ENCODE data around the gene SUSD3.
A peak's percentile ranks its signal among the peaks of the same experiment; 100 is the strongest.

The SUSD3 gene

DNA sequence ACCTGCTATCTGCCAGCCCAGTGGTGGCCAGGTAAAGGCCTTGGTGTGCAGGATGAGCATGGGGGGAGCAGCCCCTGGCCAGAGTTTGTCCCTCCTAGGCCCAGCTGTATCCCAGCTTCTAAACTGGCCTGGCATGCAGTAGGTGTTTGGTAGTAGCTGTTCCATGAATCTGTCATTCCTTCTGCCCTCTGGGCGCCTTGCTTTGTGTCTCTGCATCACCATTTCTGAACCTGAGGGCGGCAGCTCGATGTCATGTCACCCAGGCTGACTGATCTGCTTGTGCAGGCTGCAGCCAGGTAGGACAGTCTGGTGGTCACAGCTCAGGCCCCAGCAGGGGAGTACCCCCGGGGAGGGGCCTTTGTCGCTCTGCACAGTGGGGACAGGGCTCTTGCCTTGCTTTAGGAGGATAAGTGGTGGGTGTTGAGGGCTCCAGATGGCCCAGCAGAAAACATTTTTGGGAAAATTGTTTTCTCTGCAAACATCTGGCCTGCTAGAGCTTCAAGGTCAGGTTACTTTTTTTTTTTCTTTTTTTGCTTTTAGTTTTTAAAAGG, 4.6 kb upstream of the SUSD3 start:
- no peak for DNase-seq

DNA sequence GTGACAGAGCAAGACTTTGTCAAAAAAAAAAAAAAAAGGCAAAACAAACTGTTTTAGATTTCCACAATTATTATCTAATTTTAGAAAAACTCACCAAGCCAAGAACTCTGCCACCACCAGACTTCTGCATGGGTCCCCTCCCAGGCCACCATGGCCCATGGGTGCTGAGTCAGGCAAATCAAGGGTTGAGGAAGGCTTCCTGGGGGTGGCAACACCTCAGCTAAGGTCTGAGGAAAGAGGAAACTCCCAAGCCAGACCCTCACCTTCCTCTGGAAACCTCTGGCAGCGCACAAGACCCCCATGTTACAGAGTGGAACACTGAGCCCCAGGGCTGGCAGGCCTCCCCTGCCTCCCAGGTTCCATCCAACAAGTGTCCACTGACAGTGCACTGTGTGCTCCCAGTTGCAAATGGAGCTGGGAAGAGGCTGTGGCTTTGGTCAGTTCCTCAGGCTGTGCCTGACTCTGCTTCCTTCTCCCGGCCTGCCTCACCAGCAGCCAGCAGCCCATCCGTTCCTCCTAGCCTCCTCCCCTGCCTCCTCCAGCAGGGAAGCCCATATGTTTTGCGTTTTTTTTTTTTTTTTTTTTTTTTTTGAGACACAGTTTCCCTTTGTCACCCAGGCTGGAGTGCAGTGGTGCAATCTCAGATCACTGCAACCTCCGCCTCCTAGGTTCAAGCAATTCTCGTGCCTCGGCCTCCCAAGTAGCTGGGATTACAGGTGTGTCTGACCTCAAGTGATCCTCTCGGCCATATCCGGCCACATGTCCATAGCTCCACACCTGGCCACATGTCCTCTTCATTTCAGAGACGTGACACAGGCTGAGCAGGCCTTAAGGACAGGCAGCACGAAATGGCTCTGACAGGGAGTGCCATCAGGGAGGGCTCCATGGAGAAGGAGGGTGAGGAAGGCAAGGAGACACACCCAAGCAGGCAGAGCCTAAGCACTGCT, 3.5 kb upstream of the SUSD3 start:
- no peak for DNase-seq

DNA sequence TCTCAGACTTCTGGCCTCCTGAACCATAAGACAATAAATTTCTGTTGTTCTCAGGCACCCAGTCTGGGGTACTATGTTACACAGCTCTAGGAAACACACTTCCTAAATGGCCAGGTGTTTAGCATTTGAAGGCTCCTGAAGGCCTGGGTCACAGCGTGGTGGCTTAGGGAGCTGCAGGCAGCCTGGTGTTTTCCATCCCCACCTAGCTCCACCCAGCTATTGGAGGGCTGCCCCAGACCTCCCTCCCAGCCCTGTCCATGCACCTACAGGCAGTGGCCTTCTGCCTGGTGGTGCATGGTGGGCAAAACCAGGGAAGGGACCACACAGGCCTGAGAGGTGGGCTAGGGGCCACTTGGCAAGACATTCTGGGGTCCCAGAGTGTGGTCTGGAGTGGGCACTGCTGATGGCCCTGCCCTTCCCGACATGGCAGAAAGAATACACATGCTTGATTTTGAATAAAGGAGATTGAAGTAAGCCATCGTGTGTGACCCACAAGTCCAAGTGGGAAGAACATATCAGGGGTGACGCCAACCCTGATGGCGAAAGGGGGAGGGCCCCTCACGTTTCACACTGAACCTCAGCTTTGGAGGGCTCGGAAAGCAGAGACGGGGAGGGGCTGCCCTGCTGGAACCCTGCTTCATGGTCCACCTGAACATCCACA, 1.3 kb upstream of the SUSD3 start:
- no peak for DNase-seq

DNA sequence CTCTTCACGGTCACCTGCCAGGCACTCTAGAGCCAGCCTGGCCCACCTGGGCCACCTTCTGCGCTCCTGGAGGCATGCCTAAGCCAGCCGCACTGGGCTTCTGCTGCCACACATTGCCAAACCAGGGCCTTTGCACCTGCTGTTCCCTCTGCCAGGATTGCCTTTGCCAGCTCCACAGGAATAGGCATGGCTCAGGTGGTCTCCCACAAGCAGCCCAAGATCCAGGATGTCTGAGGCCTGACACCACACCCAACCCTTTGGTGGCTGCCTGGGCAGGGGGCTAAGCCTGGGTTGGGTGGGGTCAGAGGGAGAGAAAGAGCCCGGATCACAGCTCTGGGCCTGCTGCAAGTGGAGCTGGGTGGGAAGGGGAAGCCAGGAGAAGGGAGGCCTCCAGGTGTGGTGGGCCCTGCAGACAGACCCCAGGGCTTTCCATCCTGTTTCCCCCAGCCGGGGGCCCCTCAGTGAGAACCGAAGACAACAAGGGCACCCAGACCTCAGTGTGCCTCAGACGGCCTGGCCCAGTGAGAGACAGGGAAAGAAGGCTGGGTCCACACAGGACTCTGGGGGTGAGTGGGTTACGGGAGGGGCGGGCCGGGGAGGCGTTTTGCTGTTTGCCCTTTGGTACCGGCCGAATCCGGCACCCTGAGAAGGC, 672 bp upstream of the SUSD3 start:
- DNase-seq = peak in 1 of 14 donors; percentile 26

DNA sequence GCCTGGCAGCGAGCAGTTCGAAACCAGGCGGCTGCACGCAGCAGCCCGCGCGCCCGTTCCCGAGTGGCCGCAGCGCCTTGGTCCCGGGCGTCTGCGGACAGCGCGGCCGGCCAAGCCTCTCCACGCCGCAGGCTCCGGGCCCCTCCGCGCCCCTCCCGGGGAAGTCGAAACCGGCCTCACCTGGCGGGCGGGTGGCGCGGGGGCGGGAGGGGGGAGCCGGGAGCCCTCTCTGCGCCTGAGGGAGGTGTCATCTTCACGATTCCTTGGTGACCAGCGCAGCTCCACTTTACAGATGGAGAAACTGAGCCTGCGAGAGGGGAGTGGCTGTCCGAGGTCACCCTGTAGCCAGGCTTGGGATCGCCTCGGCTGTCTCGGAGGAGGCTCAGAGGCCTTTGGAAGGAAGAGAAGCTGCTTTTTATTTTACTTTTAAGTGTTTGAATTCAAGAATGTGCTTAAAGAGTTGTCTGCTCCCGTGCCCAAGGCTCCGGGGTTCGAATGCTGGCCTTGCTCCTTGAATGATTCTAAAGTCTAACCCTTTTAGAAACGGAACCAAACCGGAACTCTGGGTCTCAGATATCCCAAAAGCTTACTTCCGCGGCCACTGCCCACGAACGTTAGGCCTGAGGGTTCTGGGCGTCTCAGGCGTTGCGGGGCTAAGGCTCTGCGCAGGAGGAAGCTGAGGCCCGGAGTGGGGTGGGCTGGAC, 662 bp downstream of the SUSD3 start:
- peak in 2 of 14 donors; percentile 14 to 22 for DNase-seq

DNA sequence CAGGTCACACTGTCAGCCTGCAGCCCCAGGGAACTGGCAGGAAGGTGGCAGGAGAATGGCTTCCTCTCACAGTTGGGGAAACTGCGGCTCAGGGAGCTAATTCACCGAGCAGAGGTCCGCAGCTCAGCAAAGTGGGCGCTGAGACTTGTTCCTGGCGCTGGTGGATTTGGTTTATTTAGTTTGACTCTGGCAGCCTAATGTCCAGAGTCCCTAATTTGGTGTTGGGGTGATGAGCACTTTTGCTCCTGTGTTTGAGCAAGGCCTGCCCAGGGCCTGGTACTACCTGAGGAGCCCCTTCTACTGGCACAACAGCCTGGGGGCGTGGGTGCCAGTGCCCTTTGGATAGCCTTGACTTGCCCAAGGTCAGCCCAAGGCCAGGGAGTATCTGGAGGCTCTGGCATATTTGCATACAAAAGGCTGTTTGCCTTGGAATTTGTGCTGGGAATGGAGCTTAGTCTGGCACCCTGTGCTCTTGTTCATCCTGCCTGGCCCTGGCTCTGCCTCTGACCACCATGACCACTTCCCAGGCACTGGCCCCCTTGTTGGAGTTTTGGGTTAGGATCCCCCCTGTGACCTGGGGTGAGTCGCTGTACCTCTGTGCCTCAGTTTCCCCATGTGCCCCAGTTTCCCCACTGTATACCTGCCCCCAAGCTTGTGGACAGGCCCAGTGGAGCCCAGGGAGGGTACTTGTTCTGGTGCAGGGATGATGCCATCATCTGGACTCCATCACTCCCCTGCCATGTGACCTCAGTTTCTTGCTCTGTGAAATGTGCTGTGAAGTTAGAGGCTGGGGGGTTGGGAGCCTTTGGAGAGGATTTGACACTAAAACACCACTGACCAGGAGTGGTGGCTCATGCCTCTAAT, 1.4 kb downstream of the SUSD3 start:
- no peak for DNase-seq

DNA sequence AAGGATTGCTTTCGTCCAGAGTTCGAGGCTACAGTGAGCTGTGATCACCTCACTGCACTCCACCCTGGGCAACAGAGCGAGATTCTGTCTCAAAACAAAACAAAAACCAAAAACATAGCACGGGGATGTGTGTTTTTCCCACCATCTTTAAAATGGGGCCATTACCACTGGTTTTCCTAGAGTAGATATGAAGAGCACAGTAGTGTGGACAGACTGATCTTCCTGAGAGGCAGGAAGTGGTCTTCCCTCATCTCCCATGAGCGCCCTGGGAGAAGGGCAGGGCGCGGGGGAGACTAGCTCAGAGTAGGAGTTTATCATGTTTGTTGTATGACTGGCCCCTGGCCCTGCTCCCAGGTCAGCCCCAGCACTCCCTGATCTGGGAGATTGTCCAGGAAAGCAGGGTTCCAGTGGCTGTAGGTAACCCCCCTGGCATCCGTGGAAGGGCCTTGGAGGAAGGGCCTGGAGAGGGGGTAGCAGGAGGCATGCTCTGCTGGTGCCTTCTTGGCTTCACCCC, 2.3 kb downstream of the SUSD3 start:
- DNase-seq = no peak

DNA sequence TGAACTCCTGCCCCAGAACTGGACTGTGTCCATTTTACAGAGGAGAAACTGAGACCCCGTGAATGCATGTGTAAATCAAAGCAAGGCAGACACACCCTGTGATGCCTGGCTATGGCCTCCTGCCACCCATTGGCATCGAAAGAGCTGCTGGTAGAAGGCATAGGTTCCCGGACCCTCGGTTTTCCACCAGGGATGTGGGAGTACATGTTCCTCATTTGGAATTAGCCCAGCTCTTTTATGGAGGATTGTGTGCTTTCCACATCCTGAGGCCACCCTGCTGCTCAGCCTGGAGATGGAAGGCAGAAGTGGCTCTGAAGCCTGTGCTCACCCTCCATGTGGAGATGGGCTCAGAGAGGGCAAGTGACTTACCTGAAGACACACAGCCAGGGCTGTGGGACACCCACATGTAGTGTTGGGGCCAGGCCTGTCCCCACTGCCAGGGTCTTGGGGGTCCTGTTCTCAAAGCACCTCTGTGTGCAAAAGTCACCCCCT, 2.8 kb downstream of the SUSD3 start:
- no peak for DNase-seq

DNA sequence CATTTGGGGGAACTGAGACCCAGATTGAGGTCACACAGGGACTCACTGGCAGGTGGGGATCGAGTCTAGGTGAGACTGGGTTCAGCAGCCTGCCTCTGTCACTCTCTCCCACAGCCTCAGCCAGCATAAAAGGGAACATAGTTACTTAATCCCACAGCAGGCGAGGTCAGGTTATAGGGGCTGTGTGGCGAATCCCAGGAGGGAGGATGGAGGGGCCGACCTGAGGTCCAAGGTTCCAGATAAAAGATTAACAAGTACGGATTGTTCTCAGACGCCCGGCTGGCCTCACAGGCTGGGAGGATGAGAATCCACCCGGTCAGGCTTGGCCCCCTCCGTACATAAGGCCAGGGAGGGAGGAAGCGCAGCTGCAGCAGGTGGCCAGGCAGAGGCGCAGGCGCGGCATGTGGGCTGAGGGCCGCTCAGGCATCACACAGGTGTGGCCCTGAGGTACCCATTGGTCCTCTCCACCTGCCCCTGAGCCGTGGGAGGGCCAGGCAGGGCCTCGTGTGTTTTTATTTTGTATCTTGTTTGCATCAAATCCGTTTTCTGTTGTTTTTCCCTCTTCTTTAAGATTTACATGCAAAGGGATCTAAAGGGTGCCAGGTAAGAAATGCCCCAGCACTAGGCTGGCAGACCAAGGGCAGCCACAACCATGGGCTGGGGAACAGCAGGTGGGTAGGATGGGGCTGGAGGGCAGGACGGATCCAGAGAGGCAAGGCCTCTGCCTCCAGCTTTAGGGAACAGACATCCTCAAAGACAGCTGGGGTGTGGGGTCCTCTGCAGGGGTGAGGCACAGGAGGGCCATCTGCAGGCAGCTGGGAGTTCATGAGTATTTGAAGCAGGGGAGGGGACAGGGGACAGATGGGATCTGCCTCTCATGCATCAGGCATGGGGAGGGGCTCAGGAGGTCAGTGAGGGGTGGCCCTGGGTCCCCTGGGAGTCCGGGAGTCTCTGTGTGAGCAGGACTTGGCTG, 3.6 kb downstream of the SUSD3 start:
- DNase-seq = no peak

DNA sequence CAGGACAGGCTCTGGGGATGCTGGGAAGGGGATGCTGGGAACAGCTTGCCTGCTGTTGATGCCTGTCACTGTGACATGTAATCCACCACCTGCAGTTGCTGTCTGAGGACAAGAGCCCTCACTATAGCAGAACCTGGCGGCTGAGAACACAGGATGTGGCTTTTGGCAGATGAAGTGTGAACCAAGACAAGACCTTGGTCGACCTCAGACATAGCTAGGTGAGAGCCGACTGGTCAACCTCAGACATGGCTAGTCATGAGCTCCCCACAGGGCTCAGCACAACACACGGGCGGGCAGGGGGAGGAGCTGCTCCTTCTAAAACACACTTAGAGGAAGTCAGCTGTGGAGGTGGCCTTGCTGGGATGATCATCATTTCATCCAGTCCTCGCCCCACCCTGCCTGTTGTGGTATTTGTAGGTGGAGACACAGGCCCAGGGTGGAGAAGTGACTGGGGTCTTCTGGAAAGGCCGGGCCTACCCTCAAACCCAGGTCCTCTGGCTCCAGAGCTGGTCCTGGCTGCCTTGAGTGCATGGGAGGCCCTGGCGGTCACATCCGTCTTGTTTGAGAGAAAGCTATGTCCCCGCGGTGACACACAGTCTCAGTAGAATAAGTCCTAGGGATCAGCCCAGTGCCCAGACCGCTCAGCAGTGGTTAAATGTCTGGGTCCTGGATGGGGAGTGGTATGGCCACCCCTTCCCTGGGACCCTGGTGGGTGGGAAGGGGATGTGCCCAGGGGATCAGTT, 6.1 kb downstream of the SUSD3 start:
- DNase-seq = peak in 1 of 14 donors; percentile 23

DNA sequence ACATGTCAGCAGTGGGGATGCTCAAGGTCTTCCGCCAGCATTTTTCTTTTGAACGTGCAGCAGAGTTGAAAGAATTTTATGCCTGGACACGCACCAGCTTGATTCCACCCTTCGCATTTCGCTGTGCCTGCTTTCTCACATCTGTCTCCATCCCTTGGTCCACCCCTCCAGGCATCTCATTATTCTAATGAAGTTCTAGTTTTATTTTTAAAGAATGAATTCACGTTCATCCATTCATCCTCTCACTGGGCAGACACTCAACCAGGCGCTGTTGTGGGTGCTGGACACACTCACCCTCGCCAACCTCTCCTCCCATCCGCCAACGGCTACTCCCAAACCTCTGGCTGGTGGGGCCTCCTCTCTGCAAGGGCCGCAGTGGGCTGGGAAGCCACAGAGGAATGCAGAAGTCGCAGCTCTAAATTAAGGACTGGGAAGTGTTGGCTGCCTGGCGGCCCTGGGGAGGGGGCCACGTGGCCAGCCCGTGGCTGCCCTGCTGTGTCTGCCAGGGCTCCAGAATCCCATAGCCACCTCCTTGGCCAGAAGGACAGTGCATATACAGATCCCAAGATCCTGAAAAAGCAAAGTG, 6.7 kb downstream of the SUSD3 start:
- peak in 6 of 14 donors; percentile 23 to 62 (median 42) for DNase-seq

DNA sequence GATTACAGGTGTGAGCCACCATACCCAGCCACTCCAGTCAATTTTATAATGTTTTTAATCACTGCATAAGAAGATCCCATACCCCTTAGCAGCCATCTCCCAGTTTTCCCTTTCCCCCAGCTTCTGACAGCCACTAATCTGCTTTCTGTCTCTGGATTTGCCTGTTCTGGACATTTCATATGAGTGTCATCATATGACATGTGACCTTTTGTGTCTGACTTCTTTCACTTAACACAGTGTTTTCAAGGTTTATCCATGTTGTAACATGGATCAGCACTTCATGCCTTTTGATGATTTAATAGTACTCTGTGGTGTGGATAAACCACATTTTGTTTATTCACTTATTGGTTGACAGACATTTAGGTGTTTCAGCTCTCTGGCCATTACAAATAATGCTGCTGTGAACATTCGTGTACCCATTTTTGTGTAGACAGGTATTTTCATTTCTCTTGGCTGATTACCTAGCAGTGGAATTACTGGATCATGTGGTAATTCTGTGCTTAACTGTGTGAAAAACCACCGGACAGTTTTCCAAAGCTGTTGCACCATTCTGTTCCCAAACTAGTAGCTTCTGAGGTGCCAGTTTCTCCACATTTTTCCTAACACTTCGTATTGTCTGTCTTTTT, 8.6 kb downstream of the SUSD3 start:
- no peak for DNase-seq

DNA sequence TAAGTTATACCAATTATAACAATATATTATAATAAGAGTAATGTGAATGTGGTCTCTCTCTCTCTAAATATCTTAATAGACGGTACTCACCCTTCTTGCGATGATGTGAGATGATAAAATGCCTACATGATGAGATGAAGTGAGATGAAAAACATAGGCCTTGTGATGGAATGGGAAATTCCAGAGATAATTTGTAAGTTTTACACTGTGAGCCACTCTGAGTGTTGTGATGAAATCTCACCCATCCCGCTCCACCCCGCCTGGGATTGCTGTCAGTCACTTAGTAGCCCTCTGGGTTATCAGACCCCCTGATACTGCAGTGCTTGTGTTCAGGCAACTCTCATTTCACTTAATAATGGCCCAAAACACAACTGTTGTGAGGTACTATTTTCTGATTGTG, 10.5 kb downstream of the SUSD3 start:
- no peak for DNase-seq

DNA sequence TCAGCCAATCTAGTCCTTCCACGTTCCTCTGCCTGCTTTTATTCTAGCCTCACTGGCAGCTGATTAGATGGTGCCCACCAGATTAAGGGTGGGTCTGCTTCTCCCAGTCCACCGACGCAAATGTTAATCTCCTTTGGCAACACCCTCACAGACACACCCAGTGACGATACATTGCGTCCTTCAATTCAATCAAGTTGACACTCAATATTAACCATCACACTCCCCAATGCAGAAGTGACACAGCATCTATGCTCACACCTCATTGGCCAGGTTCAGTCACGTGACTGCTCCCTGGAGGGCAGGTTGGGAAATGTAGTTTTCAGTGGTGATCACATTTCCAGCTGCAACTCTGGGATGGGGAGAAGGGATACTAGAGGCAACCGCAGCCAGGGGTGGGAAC, 13.0 kb downstream of the SUSD3 start:
- DNase-seq = no peak

DNA sequence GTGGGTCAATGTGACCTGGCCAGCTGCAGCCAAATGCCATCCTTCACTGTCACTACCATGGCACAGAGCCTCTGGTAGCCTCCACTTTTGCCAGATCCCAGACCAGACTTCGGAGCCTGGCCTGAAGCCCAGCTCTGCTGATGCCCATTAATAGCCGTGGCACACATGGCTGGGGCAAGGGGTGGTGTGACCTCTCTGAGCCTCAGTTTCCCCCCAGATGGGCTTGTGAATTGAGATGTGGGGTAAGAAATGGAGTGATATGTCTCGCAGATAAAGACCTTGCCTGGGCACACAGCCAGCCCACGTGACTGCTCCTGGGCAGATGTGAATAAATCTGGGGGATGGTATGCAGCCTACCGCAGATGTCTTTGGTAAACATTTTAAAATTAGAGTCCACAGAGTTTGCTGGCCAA, 13.9 kb downstream of the SUSD3 start:
- DNase-seq = peak in 3 of 14 donors; percentile 12 to 43 (median 19)

DNA sequence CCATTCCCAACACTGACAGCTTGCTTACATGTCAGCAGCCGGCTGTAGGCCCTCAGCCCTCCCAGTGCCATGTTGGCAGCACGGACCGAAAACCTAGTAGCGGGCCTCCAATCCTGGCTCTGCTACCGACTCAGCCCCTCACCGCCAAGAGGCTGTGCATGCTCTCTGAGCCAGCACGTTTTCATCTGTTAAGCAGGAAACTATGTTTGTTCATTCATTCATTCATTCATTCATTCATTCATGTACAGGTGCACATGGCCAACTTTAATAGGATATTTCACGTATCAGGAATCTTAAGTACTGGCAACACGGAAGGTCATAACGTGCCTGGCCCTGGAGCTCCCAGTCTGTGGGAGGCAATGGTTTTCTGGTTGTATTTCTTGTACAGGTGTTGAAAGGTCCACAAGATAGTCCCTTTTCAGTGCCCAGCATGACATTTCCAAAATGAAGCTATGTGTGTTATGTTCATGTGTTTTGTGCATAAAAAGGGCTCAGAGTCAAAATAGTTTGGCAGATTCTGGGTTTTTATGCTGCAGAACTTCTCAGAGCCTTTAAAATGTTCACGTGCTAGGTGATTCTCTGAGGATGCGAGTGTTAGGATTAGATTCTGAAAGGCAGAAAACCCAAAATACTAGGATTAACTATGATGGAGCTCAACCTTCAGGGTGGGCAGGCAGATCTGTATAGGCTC, 17.7 kb downstream of the SUSD3 start:
- no peak for DNase-seq

DNA sequence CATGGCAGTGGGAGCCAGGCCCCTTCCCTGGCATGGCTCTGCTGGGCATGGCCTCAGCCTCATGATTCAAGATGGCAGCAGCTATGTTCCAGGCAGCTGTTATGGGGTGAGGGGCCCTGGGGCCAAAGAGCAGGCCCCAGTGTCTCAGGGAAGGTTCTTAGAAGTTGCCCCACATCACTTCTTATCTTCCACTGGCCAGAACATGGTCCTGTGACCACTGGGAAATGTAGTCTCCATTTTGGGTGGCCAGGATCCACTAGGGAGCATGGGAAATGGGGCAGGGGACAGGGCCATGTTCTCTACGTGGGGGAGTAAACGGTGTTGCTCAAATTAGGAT, 18.3 kb downstream of the SUSD3 start:
- DNase-seq = no peak

DNA sequence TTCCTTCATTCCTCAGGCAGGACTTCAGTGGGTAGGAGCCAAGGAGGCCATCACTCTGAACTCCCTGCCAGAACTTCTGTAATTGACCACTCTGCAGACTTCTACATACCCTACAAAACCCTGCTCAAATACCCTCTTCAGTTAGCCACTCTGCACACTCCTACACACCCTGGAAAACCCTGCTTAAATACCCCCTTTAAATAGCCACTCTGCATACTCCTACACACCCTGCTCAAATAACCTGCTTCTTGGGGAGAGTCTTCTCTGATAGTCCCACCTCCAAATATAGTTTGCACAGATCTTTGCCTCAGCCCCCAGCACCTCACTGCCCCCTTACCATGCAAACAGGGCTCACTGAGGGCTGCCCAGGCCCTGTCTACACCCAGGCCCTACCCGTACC, 18.9 kb downstream of the SUSD3 start:
- no peak for DNase-seq

Measured in C1 segment of cervical spinal cord (tissue), 14 donors.